GM15510 (cell line): ENCODE measurements around the gene TRIM47.

Source experiments
- POLR2A ChIP-seq: IDR thresholded peaks from 3 replicates; pipeline ENCODE4 v1.6.1; 2011; ENCODE audit warnings: borderline replicate concordance; ENCODE audit not compliant: insufficient read length; ENCODE audit errors: extremely low read depth

TRIM47 gene

DNA sequence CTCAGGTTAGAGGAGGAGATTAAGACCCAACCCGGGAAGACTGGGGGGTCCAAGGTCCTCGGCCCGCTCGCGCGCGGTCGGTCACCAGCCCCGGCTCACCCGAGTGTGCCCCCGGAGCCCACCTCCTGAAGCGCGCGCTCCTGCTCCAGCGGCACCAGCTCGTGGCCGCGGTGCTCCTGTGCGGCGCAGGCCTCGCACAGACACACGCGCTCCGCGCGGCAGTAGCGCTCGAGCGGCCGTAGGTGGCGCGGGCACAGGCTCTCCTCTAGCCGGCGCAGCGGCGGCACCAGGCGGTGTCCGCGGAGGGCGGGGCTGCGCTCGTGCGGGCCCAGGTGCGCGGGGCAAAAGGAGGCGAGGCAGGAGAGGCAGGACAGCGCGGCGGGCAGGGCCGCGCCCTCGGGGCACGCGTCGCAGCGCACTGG is 618 bp downstream of the TRIM47 start:
- TF ChIP-seq POLR2A, result peak; percentile 44

DNA sequence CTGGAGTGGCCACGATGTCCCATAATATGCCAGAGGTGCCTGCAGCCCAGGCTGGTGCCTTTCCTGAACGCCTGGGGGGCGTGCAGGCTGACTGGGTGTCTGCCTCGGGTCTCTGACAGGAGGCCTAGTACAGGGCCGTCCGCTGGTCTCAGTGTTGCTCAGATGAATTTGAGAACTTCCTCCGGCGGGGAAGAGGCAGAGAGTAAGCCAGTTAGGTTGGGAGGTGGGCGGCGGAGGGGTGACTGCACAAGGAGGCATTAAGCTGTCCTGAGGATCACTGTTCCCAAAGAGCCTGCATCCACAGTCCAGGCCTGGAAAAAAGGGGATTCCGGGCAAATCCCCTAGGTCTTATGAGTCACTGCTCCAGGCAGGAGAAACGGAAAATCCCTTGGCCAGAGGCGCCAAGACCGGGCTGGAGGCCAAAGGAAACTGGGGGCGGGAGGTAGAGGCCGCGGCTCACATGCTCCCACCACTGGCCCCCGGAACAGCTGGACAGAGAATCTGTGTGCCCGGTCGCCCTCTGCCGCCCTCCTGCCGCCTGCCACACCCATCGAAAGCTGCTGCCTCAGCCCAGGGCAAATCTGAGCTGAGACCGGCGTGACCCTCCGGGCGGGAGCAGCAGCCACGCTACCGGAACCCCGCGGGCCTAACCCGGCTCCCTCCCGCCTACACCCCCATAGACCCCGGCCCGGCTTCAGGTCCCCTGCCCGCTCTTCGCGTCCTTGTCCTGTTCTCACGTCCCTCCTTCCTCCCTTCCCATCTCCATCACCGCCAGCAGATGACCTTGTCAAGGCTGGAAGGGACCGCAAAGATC is 1.2 kb downstream of the TRIM47 start:
- peak; percentile 15 for TF ChIP-seq POLR2A

DNA sequence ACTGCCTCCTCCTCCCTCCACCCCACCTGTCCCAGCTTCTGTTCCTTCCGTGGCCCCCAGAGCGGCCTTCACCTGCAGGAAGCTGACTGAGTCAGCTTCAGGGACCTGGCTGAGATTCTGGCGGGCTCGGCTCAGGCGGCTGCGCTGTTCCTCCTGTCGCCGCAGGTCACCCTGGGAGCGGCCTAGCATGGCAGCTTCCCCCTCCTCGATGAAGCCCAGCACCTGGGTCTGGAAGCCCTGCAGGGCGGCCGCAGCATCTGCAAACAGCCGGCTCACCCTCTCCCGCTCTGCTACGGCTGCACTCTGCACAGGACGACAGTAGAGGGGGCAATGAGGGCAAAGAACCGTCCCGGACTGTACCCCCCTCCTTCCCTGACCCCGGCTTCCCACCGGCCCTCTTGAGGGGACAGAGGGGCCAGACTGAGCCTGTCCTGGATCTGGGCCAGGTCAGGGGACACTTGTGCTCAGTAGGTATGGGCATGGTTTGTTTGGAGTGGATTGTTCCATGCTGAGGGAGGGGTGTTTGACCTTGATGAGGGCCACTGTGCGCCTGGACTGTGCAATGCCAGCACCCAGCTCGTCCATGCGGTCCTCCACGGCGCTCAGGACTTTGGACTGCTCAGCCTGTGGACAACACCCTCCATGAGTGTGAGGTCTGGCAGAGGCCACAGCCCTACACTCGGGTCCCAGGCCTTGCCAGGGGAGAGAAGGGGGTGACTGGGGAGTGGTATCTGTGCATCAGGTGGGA is 2.0 kb downstream of the TRIM47 start:
- TF ChIP-seq POLR2A, result peak; percentile 39

DNA sequence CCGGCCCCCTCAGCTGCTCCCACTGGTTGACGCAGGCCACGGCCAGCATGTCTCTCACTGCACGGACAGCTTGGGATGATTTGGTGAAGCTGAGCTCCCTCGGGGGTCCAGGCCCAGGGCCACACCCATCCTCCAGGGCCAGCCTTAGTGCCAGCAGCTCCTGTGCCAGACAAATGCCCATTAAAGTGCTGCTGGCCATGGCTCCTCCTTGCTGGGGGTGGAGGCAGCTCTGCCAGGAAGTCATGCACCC is 2.5 kb downstream of the TRIM47 start:
- no peak for TF ChIP-seq POLR2A

DNA sequence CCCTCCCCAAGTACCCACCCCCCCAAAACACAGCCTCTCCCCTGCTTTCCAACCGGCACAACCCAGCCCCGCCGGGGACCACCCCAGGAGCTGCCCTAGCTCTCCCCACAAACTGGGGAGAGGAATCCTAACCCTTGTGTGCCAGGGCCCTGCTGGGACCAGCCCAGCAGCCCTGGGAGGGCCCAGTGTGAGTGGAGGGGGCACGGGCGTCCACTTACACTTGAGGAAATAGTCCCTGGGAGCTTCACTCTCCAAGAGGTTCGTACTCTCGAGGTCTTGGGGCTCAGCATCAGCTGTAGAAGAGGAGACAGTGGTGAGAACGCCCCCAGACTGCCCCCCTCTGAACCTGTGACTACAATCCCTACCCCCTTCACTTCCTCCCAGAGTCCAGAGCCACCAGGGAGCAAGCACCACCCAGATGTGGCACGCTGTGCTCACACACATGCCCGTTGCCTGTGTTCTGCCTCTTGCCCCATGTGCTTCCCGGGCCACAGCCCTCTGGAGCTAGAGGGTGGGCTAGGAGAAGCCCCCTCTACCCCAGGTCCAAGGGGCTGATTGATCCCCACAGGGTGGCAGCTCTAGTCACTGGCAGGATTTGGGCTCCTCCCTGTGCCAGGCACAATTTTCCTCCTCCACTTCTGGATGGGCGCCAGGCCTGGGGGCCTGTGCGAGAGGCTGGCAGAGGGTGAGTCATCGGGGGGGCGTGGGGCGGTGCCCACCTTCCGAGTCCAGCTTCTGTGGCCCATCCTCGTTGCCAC is 3.0 kb downstream of the TRIM47 start:
- TF ChIP-seq POLR2A, result no peak

DNA sequence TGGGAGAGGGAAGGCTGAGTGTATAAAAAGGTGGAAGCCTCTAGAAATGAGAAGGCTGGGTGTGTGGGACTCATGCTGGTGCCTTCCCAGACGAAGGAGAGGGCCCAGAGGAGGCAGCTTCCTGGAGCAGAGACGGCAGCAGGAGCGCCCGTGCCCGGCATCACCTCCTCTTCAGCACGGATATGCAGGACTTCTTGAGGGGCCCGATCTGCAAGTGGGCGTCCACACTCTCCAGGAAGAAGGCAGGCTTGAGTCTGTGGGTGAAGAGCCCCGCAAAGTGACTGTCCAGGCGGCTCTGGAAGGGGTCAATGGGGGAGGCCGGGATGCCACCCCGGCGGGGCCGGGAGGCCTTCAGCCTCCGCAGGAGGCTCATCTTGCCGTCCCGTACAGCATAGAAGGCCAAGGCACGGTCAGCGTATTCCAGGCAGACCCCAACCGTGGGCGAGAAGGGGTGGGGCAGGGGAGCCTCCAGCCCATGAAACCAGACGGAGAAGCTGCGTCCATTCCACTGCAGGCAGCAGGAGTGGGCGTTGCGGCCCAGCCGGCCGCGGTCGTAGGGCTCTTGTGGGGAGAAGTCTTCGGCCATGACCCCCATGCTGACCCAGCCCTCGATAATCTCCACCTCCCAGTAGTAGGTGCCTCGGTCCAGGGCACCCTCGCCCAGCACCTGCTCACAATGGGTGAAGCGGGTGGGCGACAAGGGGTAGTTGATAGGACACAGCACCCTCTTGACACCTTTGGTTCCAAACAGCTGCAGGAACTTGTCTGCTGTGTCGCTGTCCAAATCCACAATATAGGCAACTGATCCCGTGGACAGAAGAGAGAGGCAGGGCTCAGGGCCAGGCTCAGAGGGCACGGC is 3.8 kb downstream of the TRIM47 start:
- no peak for TF ChIP-seq POLR2A

DNA sequence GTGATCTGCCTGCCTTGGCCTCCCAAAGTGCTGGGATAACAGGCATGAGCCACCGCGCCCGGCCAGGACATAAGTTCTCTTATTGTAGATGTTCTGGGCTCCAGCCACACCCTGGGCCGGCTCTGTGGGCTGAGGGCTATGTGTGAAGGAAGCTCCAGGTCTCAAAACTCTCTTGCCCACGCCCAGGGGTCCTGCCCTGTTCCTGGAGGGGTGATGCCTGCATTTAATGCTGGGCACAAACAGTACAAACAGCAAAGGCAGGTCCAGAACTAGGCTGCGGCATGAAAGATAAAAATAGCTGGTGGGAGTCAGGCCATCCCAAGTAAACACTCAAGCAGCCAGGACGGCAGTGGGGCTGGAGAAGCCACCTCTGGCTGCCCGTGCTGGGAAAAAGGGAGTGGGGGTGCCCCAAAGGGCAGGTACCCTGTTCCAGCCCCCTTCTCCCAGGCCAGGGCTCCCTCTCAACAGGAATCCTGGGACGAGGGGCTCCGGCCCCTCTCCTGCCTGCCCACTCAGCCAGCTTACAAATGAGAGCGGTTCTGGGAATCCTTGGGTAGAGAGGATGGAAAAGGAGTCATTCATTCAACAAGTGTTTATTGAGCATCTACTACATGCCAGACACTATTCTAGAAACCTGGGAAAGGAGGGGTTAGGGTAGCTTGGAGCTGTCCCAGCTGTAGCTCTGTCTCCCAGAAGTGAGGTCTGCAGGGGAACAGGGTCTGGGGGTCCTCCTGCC is 4.6 kb downstream of the TRIM47 start:
- TF ChIP-seq POLR2A, result no peak

DNA sequence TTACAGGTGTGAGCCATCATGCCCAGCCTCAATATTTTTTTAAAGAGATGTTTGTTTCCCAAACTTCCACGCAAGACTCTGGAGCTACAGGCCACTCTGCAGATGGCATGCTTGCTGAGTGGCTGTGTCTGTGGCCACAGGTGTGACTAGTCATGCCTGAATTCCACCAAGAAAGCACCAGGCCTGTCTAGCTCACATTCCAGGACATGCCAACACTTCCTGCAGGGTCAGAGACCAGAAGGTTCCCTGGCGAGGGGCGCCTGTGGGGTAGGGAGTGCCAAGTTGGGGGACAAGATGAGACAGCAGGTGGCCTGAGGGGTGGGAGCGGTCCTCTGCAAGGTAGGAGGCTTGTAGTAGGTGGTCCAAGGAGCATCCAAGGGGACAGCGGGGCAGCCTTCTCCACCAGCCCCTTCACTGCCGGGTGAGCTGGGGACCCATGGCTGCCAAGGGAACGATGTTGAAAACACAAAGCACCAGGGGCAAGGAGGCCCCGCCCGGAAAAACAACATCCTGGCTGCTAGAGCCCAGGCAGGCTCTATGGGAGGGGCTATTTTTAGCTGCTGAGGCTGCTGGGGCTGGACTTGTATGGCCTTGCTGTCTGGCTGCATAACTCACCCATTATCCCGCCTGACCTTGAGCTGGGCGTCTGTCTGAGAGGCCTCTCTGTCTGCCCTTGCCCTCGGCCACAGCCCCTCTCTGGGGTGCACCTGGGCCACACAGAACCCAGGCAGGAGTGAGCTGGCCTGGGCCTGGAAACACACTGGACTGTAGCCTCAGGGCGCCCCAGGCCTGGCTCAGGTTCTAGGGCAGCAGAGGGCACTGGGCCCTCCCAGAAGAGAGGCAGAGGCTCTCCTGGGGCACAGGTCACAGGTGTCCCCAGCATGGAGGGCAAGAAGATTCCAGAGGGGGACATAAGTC is 5.7 kb downstream of the TRIM47 start:
- no peak for TF ChIP-seq POLR2A

DNA sequence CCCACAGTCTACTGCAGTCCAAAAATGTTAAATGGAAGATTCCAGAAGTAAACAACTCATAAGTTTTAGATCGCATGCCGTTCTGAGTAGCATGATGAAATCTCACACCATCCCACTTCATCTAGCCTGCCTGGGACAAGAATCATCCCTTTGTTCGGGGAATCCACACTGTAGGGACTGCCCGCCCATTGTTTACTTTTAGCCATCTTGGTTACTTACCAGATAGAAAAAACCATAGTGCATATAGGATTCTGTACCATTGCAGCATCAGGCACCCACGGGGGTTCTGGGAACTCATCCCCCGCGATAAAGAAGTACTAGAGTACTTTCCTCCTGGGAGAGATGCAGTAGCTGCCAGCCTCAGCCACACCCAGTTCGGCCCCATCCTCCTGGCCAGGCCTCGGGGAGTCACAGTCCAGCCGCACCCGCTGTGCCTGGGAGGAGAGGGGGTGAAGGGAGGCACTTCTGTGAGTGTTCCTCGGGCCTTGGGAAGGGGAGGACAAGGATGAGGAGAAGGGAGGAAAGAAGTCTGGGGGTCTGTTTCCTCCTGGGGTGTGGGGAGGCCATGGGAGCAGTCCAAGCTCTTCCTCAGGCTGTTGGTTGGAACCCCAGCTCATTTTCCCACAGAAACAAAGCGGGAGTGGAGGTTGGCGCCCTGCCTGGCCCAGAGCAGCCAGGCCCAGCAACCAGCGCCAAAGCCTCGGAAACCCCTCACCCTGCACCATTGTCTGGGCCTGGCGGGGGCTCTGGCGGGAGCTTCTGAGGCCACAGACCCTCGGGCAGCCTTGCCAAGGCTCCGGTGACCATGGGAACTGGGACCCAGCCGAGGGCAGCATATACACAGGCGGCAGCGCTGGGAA is 8.9 kb downstream of the TRIM47 start:
- TF ChIP-seq POLR2A, result no peak

DNA sequence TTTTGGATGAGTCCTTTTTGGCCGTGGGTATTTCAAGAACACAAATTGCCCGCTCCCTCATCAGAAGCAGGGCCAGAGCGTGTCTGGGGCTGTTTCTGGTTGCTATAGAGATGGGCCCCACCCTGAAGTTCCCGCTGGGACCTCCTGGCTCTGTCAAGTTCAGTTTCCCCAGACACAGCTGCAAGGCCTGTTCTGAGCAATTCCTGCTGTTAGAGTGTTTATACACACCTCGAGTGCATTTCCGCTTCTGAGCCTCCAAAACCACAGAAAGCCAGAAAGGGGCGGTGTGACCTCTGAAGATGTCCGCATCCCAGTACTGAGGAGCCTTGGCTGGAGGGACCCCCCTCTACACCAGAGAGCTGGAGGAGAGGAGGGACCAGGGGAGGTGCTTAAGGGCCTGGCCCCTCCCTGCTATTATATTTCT is 13.9 kb downstream of the TRIM47 start:
- no peak for TF ChIP-seq POLR2A

DNA sequence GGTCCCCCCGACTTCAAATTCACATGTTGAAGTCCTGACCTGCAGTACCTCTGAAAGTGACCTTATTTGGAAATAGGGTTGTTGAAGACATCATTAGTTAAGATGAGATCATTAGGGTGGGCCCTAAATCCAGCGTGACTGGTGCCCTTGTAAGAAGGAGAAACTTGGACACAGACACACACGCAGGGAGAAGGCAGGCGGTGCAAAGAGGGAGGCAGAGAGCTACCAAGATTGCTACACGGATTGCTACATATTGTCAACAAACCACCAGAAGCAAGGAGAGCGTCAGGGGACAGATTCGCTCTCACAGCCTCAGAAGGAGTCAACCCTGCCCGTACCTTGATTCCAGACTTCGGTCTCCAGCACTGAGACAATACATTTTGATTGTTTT is 16.5 kb downstream of the TRIM47 start:
- no peak for TF ChIP-seq POLR2A
